Fibroblast of villous mesenchyme (primary cell): ENCODE data around the gene PLPP7. TPM values are rescaled to one million over a fixed set of nuclear protein-coding genes. Genes with fewer than 3 reads are reported as not detected.
"Not testable (repeated sequence)": the region's sequence is repeated elsewhere in the genome, so short reads cannot be mapped to it uniquely, and the experiment has no call there.

Experiments used
- DNase-seq: peaks from one replicate; pipeline ENCODE4 v3.0.0-alpha.2; 2010; ENCODE audit warnings: low read depth
- H3K4me3 ChIP-seq: 2 replicates; pipeline ENCODE4 v1.5.1; 2011; ENCODE audit warnings: low read depth, mild to moderate bottlenecking, low read length
- CTCF ChIP-seq: IDR thresholded peaks from 2 replicates; pipeline ENCODE4 v1.5.1; 2012; ENCODE audit warnings: low read depth, mild to moderate bottlenecking, low read length; ENCODE audit not compliant: insufficient read depth
- total RNA-seq: library from RNA; depleted of rRNA; stranded (reverse); fragments of >200 nt; gene quantifications from 2 replicates; pipeline ENCODE4 v1.2.3, GENCODE V29; 2012

The PLPP7 gene
- total RNA-seq, 1 donor, result 8.2 TPM

DNA sequence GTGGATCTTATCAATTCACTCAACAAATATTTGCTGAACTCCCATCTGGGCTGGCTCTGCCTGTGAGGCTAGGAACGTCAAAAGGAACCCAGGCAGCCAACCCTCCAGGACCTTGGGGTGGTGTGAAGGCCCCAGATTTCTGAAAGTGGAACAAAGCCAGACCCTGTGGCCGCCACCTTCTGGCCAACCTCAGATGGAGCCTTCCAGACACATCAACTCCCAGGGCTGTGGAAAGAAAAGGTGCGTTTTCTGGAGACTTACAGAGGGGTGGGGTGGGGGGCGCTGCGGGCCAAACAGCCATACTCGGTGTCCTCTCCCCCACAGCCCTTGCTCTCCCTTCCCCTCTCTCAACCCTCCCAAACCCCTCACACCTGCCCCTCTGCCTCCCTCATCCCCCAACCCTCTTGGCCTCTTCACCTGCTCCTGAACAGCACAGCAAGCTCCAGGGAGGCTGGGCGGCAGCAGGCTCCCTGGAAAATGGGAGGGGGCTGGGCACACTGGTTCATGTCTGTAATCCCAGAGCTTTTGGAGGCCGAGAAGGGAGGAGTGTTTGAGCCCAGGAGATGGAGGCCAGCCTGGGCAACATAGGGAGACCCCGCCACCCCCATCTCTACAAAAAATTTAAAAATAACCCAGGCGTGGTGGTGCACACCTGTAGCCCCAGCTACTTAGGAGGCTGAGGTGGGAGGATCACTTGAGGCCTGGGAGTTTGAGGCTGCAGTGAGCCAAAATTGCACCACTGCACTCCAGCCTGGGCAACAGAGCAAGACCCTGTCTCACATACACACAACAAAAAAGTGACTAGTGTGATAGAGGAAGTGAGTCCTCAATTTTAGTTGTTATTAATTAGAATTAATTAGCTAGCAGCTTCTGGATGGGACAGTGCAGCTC lies 59.4 kb downstream of the PLPP7 start:
- no peak for TF ChIP-seq CTCF
- DNase-seq, result no peak
- no peak overlapping the region for H3K4me3 ChIP-seq

DNA sequence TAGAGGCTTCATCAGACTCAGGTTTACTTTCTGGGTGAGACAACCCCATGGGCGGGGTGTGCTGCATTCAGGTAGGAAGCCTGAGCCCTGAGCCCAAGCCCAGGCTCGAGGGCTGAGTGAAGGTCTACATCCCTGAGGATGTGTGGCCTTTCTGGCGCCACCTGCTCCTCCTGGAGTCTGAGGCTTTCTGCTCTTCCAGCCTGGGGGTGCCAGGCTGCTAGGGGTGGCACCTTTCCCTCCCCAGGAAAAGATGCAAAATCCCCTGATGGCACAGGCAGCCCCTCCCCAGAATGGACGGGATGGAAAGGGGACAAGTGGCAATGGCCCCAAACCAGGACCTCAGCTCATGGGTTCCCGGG lies 60.0 kb downstream of the PLPP7 start:
- TF ChIP-seq CTCF, result no peak

GRCh38 chr9:131349881-131350563 lies 60.5 kb downstream of the PLPP7 start:
- H3K4me3 ChIP-seq, result peak overlapping the region; percentile 44
- TF ChIP-seq CTCF, result peak; percentile 87
- DNase-seq, result peak; percentile 88

More for the DNA sequence above, 60.0 kb downstream of the PLPP7 start:
- H3K4me3 ChIP-seq, result no peak overlapping the region
- no peak for DNase-seq

- not testable (repeated sequence) for H3K4me3 ChIP-seq
- DNase-seq, result peak; percentile 45
Measured at GRCh38 chr9:131356479-131356878, 67.0 kb downstream of the PLPP7 start.

DNA sequence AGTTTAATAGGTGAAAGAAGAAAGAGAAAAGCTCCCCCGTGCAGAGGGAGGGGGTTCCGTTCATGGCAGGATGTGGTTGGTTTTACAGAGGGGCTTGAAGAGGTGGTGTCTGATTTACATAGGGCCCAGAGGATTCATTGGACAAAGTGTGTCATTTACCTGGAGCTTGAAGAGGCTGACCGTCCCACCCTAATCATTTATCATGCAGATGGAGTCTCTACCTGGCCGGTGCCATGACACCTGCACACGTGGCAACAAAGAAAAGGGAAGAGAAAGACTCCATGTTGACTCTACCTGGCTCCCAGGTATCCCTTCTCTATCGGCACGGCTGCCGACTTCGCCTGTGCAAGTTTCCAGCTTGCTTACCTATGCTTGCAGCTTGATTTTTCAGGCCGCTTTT lies 69.0 kb downstream of the PLPP7 start:
- H3K4me3 ChIP-seq, result no peak overlapping the region
- DNase-seq, result no peak
- no peak for TF ChIP-seq CTCF

Other genes starting within 250 kb of the PLPP7 start
- 0.32 and 0.43 TPM in 2 replicates for gene AIF1L, start 193.2 kb upstream of the PLPP7 start, total RNA-seq
- 16.4 and 17.1 TPM in 2 replicates for gene NUP214, start 164.1 kb upstream of the PLPP7 start, total RNA-seq
- gene FAM78A, start 13.2 kb upstream of the PLPP7 start, total RNA-seq, result under 0.01 and 0.43 TPM in 2 replicates
- gene PRRC2B, start 104.4 kb downstream of the PLPP7 start, total RNA-seq, result 79.2 and 92.8 TPM in 2 replicates
- 27.1 and 36.3 TPM in 2 replicates for gene POMT1, start 213.2 kb downstream of the PLPP7 start, total RNA-seq
- 20.6 and 28.5 TPM in 2 replicates for gene UCK1, start 241.5 kb downstream of the PLPP7 start, total RNA-seq